ENCODE measurements around the gene GAST. TPM values are rescaled to one million over a fixed set of nuclear protein-coding genes. Genes with fewer than 3 reads are reported as not detected.
A peak's percentile ranks its signal among the peaks of the same experiment; 100 is the strongest.

Gene GAST
- total and polyA plus RNA-seq, 2 experiments from 2014 or later = not detected

DNA sequence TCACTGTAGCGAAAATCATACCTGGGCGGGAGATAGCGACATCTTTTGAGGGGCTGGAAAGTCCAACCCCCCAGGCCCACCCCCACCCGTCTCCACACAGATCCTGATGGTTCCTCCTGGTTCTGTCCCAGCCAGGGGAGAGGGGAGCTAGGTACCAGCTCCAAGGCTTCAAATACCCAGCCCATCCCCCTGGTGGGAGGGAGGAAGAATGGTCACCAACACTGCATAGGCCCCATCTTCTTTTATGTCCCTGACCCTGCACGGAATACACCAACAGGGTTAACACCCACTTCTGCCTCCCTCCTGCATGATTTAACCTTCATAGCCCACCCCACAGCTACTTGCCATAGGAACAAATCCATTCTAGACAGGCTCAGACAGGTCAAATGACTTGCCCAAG is 13.0 kb downstream of the GAST start:
- Mint-ChIP-seq H3K9me3 (peaks cover 3% of the 10 kb centered on the region; the same call in 1 of the 3 replicates), H3K27ac (no peak overlapping the region), H3K4me3 (no peak overlapping the region; the same call in 2 of the 3 replicates), H3K36me3 (ENCODE audit: low read depth) (no peaks in the 10 kb centered on the region; the same call in 2 of the 3 replicates), H3K27me3 (ENCODE audit: insufficient read depth, low read depth, poor library complexity) (peaks cover 21% of the 10 kb centered on the region), H3K4me1 (peaks cover 13% of the 10 kb centered on the region)
- no peaks in the 10 kb centered on the region for H3K4me1 ChIP-seq (ENCODE audit: insufficient read depth)
- H2AFZ ChIP-seq = no peak overlapping the region
- no peaks in the 10 kb centered on the region for H3K79me2 ChIP-seq (replicated peaks; ENCODE audit: insufficient read depth)
- ATAC-seq = peak; percentile 24; the same call in 2 of the 3 replicates
- H3K36me3 ChIP-seq (ENCODE audit: insufficient read depth) = no peaks in the 10 kb centered on the region
- H3K27ac ChIP-seq (ENCODE audit: low read depth) = no peak overlapping the region
- no peak overlapping the region for H3K4me3 ChIP-seq
- no peaks in the 10 kb centered on the region for H3F3A ChIP-seq (replicated peaks; ENCODE audit: low read depth)
- H3K4me2 ChIP-seq = no peak overlapping the region
- DNase-seq (ENCODE audit: low spot score) = no peak
- no peaks in the 10 kb centered on the region for H3K27me3 ChIP-seq (ENCODE audit: insufficient read depth)
- no peak for TF ChIP-seq EZH2 (IDR thresholded peaks at IDR 0.05; ENCODE audit: low read depth, unreplicated experiment)
- no peak for TF ChIP-seq JUNB (IDR thresholded peaks at IDR 0.05; ENCODE audit: unreplicated experiment)
- TF ChIP-seq CTCF (conservative IDR thresholded peaks at IDR 0.05; ENCODE audit: low read depth in 2 of 2) = no peak
- TF ChIP-seq, protein P1, sequence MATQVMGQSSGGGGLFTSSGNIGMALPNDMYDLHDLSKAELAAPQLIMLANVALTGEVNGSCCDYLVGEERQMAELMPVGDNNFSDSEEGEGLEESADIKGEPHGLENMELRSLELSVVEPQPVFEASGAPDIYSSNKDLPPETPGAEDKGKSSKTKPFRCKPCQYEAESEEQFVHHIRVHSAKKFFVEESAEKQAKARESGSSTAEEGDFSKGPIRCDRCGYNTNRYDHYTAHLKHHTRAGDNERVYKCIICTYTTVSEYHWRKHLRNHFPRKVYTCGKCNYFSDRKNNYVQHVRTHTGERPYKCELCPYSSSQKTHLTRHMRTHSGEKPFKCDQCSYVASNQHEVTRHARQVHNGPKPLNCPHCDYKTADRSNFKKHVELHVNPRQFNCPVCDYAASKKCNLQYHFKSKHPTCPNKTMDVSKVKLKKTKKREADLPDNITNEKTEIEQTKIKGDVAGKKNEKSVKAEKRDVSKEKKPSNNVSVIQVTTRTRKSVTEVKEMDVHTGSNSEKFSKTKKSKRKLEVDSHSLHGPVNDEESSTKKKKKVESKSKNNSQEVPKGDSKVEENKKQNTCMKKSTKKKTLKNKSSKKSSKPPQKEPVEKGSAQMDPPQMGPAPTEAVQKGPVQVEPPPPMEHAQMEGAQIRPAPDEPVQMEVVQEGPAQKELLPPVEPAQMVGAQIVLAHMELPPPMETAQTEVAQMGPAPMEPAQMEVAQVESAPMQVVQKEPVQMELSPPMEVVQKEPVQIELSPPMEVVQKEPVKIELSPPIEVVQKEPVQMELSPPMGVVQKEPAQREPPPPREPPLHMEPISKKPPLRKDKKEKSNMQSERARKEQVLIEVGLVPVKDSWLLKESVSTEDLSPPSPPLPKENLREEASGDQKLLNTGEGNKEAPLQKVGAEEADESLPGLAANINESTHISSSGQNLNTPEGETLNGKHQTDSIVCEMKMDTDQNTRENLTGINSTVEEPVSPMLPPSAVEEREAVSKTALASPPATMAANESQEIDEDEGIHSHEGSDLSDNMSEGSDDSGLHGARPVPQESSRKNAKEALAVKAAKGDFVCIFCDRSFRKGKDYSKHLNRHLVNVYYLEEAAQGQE (IDR thresholded peaks at IDR 0.05; ENCODE audit: unreplicated experiment) = no peak
- no peak for TF ChIP-seq ZNF114 (CRISPR knock-in tag; IDR thresholded peaks at IDR 0.05)
- TF ChIP-seq, protein P2, sequence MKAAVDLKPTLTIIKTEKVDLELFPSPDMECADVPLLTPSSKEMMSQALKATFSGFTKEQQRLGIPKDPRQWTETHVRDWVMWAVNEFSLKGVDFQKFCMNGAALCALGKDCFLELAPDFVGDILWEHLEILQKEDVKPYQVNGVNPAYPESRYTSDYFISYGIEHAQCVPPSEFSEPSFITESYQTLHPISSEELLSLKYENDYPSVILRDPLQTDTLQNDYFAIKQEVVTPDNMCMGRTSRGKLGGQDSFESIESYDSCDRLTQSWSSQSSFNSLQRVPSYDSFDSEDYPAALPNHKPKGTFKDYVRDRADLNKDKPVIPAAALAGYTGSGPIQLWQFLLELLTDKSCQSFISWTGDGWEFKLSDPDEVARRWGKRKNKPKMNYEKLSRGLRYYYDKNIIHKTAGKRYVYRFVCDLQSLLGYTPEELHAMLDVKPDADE (IDR thresholded peaks at IDR 0.05) = no peak
- TF ChIP-seq CREB1 (CRISPR knock-in tag; IDR thresholded peaks at IDR 0.05; ENCODE audit: low read depth) = no peak
- no peak for TF ChIP-seq STAT1 (IDR thresholded peaks at IDR 0.05; ENCODE audit: unreplicated experiment)
- TF ChIP-seq, protein P3, sequence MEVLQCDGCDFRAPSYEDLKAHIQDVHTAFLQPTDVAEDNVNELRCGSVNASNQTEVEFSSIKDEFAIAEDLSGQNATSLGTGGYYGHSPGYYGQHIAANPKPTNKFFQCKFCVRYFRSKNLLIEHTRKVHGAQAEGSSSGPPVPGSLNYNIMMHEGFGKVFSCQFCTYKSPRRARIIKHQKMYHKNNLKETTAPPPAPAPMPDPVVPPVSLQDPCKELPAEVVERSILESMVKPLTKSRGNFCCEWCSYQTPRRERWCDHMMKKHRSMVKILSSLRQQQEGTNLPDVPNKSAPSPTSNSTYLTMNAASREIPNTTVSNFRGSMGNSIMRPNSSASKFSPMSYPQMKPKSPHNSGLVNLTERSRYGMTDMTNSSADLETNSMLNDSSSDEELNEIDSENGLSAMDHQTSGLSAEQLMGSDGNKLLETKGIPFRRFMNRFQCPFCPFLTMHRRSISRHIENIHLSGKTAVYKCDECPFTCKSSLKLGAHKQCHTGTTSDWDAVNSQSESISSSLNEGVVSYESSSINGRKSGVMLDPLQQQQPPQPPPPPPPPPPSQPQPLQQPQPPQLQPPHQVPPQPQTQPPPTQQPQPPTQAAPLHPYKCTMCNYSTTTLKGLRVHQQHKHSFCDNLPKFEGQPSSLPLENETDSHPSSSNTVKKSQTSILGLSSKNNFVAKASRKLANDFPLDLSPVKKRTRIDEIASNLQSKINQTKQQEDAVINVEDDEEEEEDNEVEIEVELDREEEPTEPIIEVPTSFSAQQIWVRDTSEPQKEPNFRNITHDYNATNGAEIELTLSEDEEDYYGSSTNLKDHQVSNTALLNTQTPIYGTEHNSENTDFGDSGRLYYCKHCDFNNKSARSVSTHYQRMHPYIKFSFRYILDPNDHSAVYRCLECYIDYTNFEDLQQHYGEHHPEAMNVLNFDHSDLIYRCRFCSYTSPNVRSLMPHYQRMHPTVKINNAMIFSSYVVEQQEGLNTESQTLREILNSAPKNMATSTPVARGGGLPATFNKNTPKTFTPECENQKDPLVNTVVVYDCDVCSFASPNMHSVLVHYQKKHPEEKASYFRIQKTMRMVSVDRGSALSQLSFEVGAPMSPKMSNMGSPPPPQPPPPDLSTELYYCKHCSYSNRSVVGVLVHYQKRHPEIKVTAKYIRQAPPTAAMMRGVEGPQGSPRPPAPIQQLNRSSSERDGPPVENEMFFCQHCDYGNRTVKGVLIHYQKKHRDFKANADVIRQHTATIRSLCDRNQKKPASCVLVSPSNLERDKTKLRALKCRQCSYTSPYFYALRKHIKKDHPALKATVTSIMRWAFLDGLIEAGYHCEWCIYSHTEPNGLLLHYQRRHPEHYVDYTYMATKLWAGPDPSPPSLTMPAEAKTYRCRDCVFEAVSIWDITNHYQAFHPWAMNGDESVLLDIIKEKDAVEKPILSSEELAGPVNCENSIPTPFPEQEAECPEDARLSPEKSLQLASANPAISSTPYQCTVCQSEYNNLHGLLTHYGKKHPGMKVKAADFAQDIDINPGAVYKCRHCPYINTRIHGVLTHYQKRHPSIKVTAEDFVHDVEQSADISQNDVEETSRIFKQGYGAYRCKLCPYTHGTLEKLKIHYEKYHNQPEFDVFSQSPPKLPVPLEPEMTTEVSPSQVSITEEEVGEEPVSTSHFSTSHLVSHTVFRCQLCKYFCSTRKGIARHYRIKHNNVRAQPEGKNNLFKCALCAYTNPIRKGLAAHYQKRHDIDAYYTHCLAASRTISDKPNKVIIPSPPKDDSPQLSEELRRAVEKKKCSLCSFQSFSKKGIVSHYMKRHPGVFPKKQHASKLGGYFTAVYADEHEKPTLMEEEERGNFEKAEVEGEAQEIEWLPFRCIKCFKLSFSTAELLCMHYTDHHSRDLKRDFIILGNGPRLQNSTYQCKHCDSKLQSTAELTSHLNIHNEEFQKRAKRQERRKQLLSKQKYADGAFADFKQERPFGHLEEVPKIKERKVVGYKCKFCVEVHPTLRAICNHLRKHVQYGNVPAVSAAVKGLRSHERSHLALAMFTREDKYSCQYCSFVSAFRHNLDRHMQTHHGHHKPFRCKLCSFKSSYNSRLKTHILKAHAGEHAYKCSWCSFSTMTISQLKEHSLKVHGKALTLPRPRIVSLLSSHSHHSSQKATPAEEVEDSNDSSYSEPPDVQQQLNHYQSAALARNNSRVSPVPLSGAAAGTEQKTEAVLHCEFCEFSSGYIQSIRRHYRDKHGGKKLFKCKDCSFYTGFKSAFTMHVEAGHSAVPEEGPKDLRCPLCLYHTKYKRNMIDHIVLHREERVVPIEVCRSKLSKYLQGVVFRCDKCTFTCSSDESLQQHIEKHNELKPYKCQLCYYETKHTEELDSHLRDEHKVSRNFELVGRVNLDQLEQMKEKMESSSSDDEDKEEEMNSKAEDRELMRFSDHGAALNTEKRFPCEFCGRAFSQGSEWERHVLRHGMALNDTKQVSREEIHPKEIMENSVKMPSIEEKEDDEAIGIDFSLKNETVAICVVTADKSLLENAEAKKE (CRISPR knock-in tag; IDR thresholded peaks at IDR 0.05) = no peak
- TF ChIP-seq POLR2AphosphoS5 (IDR thresholded peaks at IDR 0.05; ENCODE audit: low read depth) = no peak
- TF ChIP-seq EZH2phosphoT487 (IDR thresholded peaks at IDR 0.05; ENCODE audit: unreplicated experiment) = no peak
- no peak for TF ChIP-seq NANOG (IDR thresholded peaks at IDR 0.05; ENCODE audit: borderline replicate concordance)
- TF ChIP-seq ZNF331 (CRISPR knock-in tag; IDR thresholded peaks at IDR 0.05; ENCODE audit: low read depth) = no peak
- H3K9me2 ChIP-seq (ENCODE audit: insufficient read depth) = no peaks in the 10 kb centered on the region
- H4K20me1 ChIP-seq (replicated peaks; ENCODE audit: insufficient read depth) = no peaks in the 10 kb centered on the region

All from GM23338 (cell line).